ENCODE results near the gene RAD51.
"Not testable (repeated sequence)": the region's sequence is repeated elsewhere in the genome, so short reads cannot be mapped to it uniquely, and the experiment has no call there.

The RAD51 gene

GRCh38 chr15:40694688-40695468, at the start of gene RAD51:
RAD51 (plus strand) TSS chr15:40695174; CDS start chr15:40698759, 3,585 bp downstream.
- DNase-seq = peak; percentile 88

GRCh38 chr15:40647523-40647922, 47.5 kb upstream of the RAD51 start:
- no peak for DNase-seq

GRCh38 chr15:40650479-40650878, 44.5 kb upstream of the RAD51 start:
- DNase-seq = no peak

GRCh38 chr15:40660686-40661085, 34.3 kb upstream of the RAD51 start:
- no peak for DNase-seq

- no peak for DNase-seq
Measured at GRCh38 chr15:40664909-40665308, 30.1 kb upstream of the RAD51 start.

GRCh38 chr15:40676290-40676689, 18.7 kb upstream of the RAD51 start:
- DNase-seq = not testable (repeated sequence)

- not testable (repeated sequence) for DNase-seq
Measured at GRCh38 chr15:40676906-40677305, 18.1 kb upstream of the RAD51 start.

GRCh38 chr15:40680151-40680550, 14.8 kb upstream of the RAD51 start:
- DNase-seq = no peak

GRCh38 chr15:40680959-40681358, 14.0 kb upstream of the RAD51 start:
- not testable (repeated sequence) for DNase-seq

- no peak for DNase-seq
Measured at GRCh38 chr15:40684381-40684780, 10.6 kb upstream of the RAD51 start.

- no peak for DNase-seq
Measured at GRCh38 chr15:40685376-40685775, 9.6 kb upstream of the RAD51 start.

- no peak for DNase-seq
Measured at GRCh38 chr15:40688932-40689799, 5.8 kb upstream of the RAD51 start.

- no peak for DNase-seq
Measured at GRCh38 chr15:40691737-40692136, 3.2 kb upstream of the RAD51 start.

- no peak for DNase-seq
Measured at GRCh38 chr15:40693904-40694687, 878 bp upstream of the RAD51 start.

- DNase-seq = no peak
Measured at GRCh38 chr15:40695469-40695890, 506 bp downstream of the RAD51 start.

- DNase-seq = no peak
Measured at GRCh38 chr15:40696228-40696627, 1.3 kb downstream of the RAD51 start.

- DNase-seq = no peak
Measured at GRCh38 chr15:40697916-40698315, 2.9 kb downstream of the RAD51 start.

GRCh38 chr15:40702077-40702476, 7.1 kb downstream of the RAD51 start:
- no peak for DNase-seq

GRCh38 chr15:40706121-40706520, 11.1 kb downstream of the RAD51 start:
- no peak for DNase-seq

- no peak for DNase-seq
Measured at GRCh38 chr15:40714144-40714543, 19.2 kb downstream of the RAD51 start.

GRCh38 chr15:40716165-40716564, 21.2 kb downstream of the RAD51 start:
- no peak for DNase-seq

- DNase-seq = no peak
Measured at GRCh38 chr15:40721701-40722100, 26.7 kb downstream of the RAD51 start.

GRCh38 chr15:40722354-40722753, 27.4 kb downstream of the RAD51 start:
- DNase-seq = no peak
